ENCODE measurements around the gene G6PD.
"Not testable (repeated sequence)": the region's sequence is repeated elsewhere in the genome, so short reads cannot be mapped to it uniquely, and the experiment has no call there.

DNA sequence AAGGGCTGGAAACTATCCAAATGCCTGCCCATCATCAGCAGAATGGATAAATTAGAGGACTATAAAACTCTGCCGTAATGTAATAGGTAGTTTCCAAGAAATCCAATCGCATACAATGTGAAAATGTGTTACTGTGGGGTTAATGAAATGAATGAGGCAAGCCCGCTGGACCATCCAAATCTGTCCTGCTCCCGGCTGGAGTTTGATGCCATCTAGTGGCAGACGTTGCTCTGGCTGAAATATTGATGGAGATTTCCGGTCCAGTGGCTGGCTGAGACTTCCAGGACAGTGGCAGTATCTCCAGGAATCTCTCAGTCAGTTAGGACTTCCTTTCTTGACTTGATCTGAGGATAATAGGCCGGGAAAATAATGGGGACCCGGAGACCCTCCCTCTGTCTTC, 36.3 kb upstream of the G6PD start:
- TF ChIP-seq, protein P1, sequence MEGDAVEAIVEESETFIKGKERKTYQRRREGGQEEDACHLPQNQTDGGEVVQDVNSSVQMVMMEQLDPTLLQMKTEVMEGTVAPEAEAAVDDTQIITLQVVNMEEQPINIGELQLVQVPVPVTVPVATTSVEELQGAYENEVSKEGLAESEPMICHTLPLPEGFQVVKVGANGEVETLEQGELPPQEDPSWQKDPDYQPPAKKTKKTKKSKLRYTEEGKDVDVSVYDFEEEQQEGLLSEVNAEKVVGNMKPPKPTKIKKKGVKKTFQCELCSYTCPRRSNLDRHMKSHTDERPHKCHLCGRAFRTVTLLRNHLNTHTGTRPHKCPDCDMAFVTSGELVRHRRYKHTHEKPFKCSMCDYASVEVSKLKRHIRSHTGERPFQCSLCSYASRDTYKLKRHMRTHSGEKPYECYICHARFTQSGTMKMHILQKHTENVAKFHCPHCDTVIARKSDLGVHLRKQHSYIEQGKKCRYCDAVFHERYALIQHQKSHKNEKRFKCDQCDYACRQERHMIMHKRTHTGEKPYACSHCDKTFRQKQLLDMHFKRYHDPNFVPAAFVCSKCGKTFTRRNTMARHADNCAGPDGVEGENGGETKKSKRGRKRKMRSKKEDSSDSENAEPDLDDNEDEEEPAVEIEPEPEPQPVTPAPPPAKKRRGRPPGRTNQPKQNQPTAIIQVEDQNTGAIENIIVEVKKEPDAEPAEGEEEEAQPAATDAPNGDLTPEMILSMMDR (IDR thresholded peaks at IDR 0.05; ENCODE audit: control extremely low read depth in 1 of 3, insufficient read depth in 1 of 3, low read depth in 1 of 3, low read length in 3 of 3): not testable (repeated sequence)
- TF ChIP-seq TAF1 (IDR thresholded peaks at IDR 0.05; ENCODE audit: low read depth, low read length); RAD21 (IDR thresholded peaks at IDR 0.05 in 1 of 2, conservative IDR thresholded peaks at IDR 0.05 in 1 of 2; ENCODE audit: low read depth in 2 of 2, low read length in 2 of 2); POLR2A (IDR thresholded peaks at IDR 0.05; ENCODE audit: control extremely low read depth in 1 of 2, low read depth in 2 of 2, low read length in 2 of 2); EP300 (IDR thresholded peaks at IDR 0.05; ENCODE audit: borderline replicate concordance in 1 of 2, low read depth in 2 of 2, low read length in 2 of 2); EGR1 (IDR thresholded peaks at IDR 0.05; ENCODE audit: borderline replicate concordance, low read depth, low read length); CHD2 (IDR thresholded peaks at IDR 0.05; ENCODE audit: low read length); CEBPB (IDR thresholded peaks at IDR 0.05; ENCODE audit: low read depth, low read length); GABPA (IDR thresholded peaks at IDR 0.05; ENCODE audit: borderline replicate concordance, insufficient read depth, low read length); GTF2F1 (IDR thresholded peaks at IDR 0.05; ENCODE audit: borderline replicate concordance, low read depth, low read length); ASH2L (IDR thresholded peaks at IDR 0.05; ENCODE audit: low read length); MAFK (IDR thresholded peaks at IDR 0.05; ENCODE audit: low read depth, low read length): not testable (repeated sequence)
- TF ChIP-seq, protein P2, sequence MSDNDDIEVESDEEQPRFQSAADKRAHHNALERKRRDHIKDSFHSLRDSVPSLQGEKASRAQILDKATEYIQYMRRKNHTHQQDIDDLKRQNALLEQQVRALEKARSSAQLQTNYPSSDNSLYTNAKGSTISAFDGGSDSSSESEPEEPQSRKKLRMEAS (IDR thresholded peaks at IDR 0.05): not testable (repeated sequence)

Data from H1 (cell line).